GM12874 (cell line): Measurements from ENCODE around the gene PPM1E.

ENCODE experiments used
- CTCF ChIP-seq: IDR thresholded peaks from 2 replicates; pipeline ENCODE4 v1.5.1; 2011; ENCODE audit warnings: low read depth, mild to moderate bottlenecking, control low read depth, low read length, moderate library complexity; ENCODE audit not compliant: insufficient read depth

The PPM1E gene

DNA sequence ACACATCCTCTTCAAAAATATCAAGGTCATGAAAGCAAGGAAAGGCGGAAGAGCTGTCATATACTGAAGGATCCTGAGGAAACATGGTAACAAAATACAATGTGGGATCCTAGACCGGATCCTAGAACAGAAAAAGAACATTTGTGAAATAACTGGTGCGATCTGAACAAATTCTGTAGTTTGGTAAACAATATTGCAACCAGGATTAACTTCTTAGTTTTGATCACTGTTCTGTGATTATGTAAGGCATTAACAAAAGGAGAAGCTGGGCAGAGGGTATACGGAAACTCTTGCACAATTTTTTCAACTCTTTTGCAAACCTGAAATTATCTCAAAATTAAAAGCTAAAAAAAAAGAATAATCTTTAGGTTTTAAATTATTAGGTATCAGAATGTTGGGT is 241.3 kb downstream of the PPM1E start:
- TF ChIP-seq CTCF, result no peak

DNA sequence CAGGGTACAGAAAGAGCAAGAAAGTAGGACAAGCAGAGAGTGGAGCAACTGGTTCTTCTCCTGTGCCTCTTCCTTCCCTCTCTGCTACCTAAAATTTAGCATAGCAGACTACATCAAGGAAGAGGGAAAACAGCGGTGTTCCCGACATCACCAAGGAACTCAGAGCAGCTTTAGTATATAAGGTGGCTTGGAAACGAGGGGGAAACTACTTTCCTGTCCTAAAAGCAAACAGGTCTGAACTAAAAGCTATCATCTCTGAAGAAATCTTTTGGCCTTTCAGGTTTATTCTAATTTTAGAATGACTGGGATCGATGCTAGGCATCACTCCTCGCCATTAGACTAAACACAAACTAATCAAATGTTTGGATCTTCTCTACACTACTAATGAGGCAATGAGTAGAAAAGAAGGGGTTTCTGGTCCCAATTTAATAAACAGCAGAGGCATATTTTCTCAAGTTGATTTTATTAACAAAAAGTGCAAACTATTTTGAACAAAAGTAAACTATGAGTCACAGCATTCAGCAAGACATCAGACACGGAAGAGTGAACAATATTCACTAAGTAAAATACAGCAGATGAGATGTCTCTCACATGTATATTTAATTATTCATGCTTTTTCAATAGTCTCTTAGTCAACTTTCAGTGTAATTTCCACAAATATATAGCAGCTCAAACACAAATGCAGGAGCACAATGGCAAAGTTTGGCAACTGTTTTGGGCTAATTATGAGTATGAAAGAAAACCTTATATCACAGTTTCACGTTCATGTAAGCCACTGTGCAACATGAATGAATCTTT is 242.3 kb downstream of the PPM1E start:
- no peak for TF ChIP-seq CTCF

DNA sequence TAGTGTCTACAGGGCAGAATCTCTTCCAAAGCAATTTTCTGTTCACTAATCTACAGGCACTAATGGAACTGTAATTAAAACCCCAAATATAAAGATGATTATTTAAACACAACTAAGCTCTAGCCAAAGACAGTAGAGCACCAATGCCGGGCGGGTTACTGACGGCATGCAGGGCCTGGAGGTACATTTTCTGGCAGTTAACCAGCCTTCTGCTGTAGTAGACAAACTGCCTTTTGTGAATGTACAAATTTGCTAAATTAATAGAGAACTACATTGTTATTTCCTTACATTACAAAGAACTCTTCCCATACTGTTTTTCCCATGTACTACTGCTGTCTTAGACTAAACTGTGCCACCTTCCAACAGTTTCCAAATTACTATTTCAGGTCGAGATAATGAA is 243.2 kb downstream of the PPM1E start:
- TF ChIP-seq CTCF, result no peak

DNA sequence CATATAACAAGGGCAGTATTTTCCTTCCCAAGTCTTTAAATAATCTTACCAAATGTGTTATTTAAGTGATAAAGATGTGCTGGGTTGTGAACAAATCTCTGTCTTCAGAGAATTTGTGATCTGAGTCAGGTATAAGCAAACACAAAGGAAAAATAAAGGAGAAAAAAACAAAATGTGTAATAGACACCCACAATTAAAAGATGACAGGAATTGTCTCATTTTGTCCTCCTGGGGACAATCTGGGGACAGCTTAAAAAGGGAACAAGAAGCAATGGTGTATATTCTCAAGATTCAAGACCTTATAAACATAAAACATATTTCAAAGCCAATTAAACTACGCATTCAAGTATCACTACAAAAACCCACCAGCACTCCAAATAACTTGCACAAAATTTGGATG is 243.8 kb downstream of the PPM1E start:
- TF ChIP-seq CTCF, result no peak

DNA sequence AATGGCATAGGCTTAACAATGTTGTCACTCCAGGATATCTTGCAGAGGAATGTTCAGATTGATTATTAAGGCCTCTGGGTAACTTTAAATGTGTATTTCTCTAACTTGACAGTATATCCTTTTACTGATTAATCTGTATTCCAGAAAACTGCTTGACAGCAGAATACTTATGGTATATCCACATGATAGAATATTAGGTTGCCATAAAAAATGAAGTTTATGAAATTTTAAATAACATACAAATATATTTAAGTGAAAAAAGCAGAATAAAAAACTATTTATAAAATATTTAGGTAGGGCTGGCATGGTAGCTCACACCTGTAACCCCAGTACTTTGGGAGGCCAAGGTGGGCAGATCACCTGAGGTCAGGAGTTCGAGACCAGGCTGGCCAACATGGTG is 244.4 kb downstream of the PPM1E start:
- TF ChIP-seq CTCF, result no peak

GRCh38 chr17:59001158-59001814 is 245.6 kb downstream of the PPM1E start:
- TF ChIP-seq CTCF, result no peak

GRCh38 chr17:59002126-59002525 is 246.5 kb downstream of the PPM1E start:
- no peak for TF ChIP-seq CTCF
